ENCODE data around the gene NPY4R.
"Not testable (repeated sequence)": the region's sequence is repeated elsewhere in the genome, so short reads cannot be mapped to it uniquely, and the experiment has no call there.

Gene NPY4R

GRCh38 chr10:46418283-46418682 lies 47.5 kb downstream of the NPY4R start:
- H3K4me3 ChIP-seq (ENCODE audit: extremely low read depth, insufficient read depth, low read length, poor library complexity, severe bottlenecking); H3K9me3 ChIP-seq (ENCODE audit: control insufficient read depth, low read length); H3K27ac ChIP-seq (ENCODE audit: low read depth, low read length, severe bottlenecking); H3K4me1 ChIP-seq (ENCODE audit: control insufficient read depth, insufficient read depth, low read length, poor library complexity, severe bottlenecking); H3K36me3 ChIP-seq (ENCODE audit: control insufficient read depth, insufficient read depth, low read length): not testable (repeated sequence)
- no CpG with 5 or more reads among the region's 7 CpGs for WGBS, 2 experiments (ENCODE audit: insufficient coverage in 2 of 2)

GRCh38 chr10:46415291-46415690 lies 50.5 kb downstream of the NPY4R start:
- 100% methylated on average over 2 to 3 of the region's 6 CpGs for WGBS, 2 experiments (ENCODE audit: insufficient coverage in 2 of 2)
- H3K36me3 ChIP-seq (ENCODE audit: control insufficient read depth, insufficient read depth, low read length); H3K4me3 ChIP-seq (ENCODE audit: extremely low read depth, insufficient read depth, low read length, poor library complexity, severe bottlenecking); H3K4me1 ChIP-seq (ENCODE audit: control insufficient read depth, insufficient read depth, low read length, poor library complexity, severe bottlenecking); H3K9me3 ChIP-seq (ENCODE audit: control insufficient read depth, low read length); H3K27ac ChIP-seq (ENCODE audit: low read depth, low read length, severe bottlenecking): not testable (repeated sequence)

- H3K9me3 ChIP-seq (ENCODE audit: control insufficient read depth, low read length); H3K4me3 ChIP-seq (ENCODE audit: extremely low read depth, insufficient read depth, low read length, poor library complexity, severe bottlenecking); H3K36me3 ChIP-seq (ENCODE audit: control insufficient read depth, insufficient read depth, low read length); H3K4me1 ChIP-seq (ENCODE audit: control insufficient read depth, insufficient read depth, low read length, poor library complexity, severe bottlenecking); H3K27ac ChIP-seq (ENCODE audit: low read depth, low read length, severe bottlenecking): not testable (repeated sequence)
- WGBS, 2 experiments (ENCODE audit: insufficient coverage in 2 of 2), result no CpG with 5 or more reads among the region's 5 CpGs
Measured at GRCh38 chr10:46412665-46413064, 53.1 kb downstream of the NPY4R start.

GRCh38 chr10:46411123-46411522 lies 54.6 kb downstream of the NPY4R start:
- not testable (repeated sequence) for H3K36me3 ChIP-seq (ENCODE audit: control insufficient read depth, insufficient read depth, low read length); H3K4me3 ChIP-seq (ENCODE audit: extremely low read depth, insufficient read depth, low read length, poor library complexity, severe bottlenecking); H3K9me3 ChIP-seq (ENCODE audit: control insufficient read depth, low read length)

More at GRCh38 chr10:46411123-46411522, 54.6 kb downstream of the NPY4R start:
- not testable (repeated sequence) for H3K27ac ChIP-seq (ENCODE audit: low read depth, low read length, severe bottlenecking); H3K4me1 ChIP-seq (ENCODE audit: control insufficient read depth, insufficient read depth, low read length, poor library complexity, severe bottlenecking)
